ENCODE results near the gene DNAH10.

DNAH10 gene

DNA sequence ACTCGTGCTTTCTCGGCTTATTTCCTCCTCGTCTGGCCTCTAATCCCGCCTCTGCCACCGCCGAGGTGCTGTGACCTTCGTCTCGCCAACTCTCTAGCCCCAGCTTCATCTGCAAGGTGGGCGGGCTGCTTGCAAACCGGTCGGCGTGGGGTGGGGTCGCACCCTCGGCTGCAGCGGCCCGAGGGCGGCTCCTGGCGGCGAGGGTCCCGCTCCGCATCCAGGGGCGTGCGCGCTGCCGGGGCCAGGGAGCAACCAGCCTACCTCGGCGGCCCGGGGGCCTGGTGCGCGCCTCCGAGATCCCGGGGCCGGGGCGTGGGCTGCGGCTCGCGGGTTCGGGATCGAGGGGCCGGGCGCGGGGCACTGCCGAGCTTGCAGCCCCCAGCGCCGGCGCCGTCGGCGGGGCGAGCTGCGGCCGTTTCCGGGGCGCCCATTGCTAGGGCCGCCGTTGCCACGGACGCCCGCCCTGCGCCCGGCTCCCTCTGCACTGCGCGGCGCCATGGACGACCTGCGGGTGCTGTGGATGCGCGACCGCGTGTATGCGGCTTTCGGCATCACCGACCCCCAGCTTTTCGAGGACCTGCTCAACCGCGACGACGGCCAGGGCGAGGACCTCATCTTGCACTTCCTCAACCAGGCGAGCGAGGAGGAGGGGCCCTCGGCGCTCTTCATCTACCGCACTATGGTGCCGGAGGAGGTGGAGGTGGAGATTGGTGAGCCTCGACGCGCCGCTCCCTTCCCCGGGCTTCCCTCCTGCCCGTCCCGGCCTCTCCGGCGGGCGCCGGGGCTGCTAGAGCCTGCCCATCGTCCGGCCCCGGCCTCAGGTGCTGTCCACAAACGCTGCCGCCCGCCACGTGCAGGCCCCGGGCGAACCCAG lies at the start of gene DNAH10:
Gene DNAH10 (plus strand): TSS at position 461 of the 874 bp plus-strand sequence. CDS start 36 bp downstream, at position 497.
- DNase-seq (ENCODE audit: low spot score) = peak; percentile 14

DNA sequence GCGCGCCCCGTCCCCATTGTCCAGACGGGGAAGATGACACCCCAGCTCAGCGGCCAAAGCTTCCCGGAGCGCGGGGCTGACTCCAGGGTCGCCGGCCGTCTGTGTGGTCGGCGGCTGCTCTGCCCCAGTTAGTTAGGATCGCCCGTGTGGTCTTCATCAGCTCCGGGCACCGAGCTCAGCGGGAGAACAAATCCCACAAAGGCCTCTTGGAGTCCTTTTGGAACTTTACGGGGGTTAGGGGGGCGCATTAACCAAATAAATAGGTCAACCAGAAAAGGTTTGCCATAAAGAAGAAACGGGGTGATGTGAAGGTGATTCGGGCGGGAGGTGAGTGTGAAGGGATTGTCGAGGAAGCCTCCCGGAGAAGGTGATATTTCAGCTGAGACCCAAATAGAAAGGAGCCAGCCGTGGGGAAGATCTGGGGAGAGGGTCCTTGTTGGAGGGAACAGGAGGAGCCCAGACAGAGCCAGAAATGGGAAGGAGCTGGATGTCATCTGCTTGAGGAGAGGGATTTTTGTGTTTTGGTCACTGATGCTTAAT lies 49.3 kb upstream of the DNAH10 start:
- DNase-seq (ENCODE audit: low spot score) = no peak

GRCh38 chr12:123713398-123713797 lies 48.7 kb upstream of the DNAH10 start:
- no peak for DNase-seq (ENCODE audit: low spot score)

DNA sequence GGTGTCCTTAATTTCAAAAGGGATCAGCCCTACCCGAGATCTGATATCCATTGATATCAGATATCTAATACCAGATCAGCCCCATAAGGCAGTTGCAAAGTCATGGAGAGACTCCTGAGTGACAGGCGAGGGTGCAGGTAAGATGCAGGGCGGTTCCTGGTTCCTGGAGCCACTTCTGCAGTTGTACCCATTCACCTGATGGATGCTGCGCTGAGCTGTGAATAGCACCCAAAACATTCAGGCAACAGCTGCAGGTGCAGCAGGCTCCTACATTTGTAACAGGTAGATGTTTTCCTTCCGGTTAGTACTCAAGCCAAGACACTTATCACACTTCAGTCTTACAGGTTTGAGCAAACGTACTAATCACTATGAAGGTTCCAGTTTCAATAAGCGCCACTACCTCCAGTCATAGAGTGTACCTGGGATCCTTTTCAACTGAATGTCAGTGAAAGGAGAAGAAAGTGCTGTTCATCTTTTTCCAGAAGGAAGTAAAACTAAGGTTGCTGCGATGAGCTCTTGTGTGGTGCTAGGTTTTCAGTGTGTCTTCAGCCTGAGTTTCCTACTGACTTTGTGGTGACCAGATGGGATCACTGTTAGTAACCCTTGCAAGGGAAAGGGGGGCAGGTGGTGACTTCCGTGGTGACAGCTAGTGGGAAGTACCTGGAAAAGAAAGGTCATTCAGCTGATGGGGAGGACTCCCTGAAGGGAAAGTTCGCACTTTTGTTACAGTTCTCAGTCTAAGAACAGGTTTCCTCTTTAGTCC lies 48.1 kb upstream of the DNAH10 start:
- DNase-seq (ENCODE audit: low spot score) = peak; percentile 10

GRCh38 chr12:123715195-123715594 lies 46.9 kb upstream of the DNAH10 start:
- DNase-seq (ENCODE audit: low spot score) = peak; percentile 4

- no peak for DNase-seq (ENCODE audit: low spot score)
These were observed 44.8 kb upstream of the DNAH10 start for GRCh38 chr12:123717350-123717749.

DNA sequence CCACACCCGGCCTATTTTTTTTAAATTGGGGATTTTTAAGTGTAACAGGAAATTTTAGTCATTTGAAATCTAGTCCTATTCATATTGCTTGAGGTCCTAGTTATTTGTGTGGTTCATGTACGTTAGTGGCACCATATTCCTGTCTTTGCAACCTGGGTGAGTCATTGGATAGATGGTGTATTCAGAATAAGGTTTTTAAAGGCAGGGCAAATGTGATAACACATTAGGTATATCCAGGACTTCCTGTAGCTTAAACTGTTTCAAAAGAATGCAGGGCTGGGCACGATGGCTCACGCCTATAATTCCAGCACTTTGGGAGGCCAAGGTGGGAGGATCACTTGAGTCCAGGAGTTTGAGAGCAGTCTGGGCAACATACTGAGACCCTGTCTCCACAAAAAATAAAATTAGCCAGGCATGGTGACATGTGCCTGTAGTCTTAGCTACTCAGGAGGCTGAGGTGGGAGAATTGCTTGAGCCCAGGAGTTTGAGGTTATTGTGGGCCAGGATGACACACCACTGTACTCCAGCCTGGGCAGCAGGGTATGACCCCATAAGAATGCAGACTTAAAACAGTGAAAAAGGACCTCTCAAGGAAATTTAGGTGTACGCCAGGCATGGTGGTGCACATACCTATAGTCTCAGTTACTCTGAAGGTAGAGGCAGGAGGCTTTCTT lies 41.8 kb upstream of the DNAH10 start:
- no peak for DNase-seq (ENCODE audit: low spot score)

DNA sequence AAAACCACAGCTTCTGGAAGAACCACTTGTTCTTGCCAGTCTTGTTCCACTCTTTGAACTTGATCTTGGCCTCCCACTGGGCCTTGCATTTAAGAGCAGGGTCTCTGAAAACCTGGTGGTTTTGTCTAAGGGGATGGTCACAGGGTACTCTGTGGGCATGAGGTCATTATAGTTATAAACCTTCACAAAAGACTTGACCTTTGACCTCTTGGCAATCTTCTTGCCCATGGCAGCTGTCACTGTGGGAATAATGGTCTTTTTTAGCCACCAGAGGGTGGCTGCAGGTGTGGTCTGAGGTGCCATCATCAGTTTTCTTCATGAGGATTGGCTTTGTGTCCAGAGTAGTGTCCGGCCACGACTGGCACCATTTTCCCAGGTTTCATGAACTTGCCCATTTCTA lies 40.9 kb upstream of the DNAH10 start:
- DNase-seq (ENCODE audit: low spot score) = no peak

DNA sequence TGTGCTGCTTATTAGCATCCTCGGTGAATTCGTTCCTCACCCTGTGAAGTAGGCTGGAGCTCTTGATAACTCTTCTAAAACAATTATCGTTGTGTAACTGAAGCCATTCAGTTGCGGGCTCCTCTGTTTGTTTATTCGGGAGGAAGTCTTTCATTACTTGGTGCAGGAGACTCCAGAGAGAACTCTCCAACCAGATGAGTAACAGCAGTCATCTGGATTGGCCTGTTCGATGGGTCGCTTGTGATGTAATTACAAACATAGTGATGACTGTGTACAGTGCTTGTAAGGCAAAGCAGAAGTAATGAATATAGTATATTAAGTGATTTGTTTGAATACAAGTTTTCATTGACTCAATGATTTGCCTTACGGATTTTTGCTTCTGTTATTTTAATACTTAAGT lies 39.1 kb upstream of the DNAH10 start:
- no peak for DNase-seq (ENCODE audit: low spot score)

- peak; percentile 13 for DNase-seq (ENCODE audit: low spot score)
These were observed 38.3 kb upstream of the DNAH10 start for GRCh38 chr12:123723765-123724164.

- no peak for DNase-seq (ENCODE audit: low spot score)
These were observed 35.9 kb upstream of the DNAH10 start for GRCh38 chr12:123726244-123726643.

- DNase-seq (ENCODE audit: low spot score) = no peak
These were observed 35.1 kb upstream of the DNAH10 start for GRCh38 chr12:123726962-123727361.

DNA sequence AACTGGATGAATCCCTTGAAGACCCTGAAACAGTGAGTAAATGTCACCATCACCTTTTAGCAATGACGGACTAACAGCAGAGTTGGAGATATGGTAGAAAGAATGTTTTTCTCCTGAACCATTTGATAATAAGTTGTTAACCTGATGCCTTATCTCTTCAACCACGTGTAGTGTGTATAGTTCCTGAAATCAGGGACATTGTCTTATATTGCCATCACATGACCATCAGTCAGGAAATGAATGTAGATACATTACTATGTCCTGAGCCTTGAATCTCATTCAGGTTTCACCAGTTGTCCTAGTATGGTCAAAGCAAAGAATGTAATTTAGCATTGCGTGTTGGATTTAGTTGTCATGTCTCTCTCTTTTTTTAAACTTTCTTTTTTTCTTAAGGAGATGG lies 34.2 kb upstream of the DNAH10 start:
- no peak for DNase-seq (ENCODE audit: low spot score)

DNA sequence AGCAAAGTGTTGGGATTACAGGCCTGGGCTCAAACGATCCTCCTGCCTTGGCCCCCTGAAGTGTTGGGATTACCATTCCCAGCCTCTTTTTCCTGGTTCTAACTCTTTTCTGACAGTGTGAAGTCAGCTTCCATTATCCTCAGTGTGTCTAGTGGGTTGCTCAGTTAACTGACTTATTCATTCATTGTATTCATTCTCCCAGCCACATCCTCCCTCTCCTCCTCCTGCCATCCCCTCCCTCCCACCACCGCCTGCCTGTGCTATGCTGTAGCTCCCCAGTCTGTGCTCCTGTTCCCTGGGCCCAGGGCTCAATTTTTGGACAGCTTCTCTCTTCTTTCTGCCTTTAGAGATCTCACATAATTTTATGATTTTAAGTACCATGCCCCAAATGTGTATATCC lies 30.5 kb upstream of the DNAH10 start:
- DNase-seq (ENCODE audit: low spot score) = no peak

DNA sequence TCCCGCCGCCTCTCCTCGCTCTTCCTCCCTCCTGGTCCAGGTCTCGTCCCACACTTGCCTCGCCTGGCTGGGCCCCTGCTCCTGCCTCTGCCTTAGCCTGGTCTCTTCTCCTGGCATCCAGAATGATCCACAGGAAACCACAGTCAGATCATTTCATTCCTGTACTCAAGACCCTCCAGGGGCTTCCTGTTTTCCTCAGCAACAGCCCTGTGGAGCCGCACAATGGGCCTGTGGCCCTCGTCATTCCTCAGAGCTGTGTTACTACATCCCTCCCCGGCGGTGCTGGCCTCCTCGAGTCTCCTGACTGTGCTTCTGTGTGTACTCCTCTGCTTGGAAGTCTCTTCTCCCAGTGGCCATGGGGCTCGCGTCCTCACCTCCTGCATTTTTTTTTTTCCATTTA lies 29.9 kb upstream of the DNAH10 start:
- no peak for DNase-seq (ENCODE audit: low spot score)

DNA sequence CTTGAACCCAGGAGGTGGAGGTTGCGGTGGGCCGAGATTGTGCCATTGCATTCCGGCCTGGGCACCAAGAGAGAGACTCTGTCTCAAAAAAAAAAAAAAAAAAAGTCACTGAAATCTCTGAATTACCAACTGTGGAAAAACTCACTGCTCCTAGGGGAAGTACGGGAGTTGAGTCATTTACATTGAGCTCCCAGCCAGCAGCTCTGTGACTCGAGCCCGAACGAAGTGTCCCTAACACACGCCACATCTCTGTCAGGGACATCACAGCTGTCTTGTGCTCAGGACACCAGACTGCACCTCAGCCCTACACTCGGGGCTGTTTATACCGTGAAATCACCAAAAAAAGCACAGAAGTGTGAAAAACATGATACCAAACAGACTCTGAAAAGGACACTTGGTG lies 28.9 kb upstream of the DNAH10 start:
- no peak for DNase-seq (ENCODE audit: low spot score)

DNA sequence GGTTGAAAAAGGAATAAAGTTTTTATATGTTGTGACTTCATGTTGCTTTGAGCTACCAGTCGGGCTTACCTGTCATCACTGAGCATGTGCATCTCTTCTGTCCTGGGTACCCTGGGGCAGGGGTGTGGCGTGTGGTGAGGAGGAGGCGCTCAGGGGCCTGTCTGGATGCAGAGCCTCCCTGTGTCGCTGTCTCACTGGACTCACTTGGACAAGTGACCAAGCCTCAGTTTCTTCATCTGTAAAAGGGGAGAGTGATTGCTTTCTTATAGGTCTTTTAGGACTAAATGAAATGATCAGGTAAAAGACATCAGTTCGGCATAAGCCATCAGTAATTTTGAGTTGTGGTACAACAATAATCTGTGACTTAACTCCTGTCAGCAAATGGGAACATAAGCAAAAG lies 27.8 kb upstream of the DNAH10 start:
- DNase-seq (ENCODE audit: low spot score) = no peak

- peak; percentile 11 for DNase-seq (ENCODE audit: low spot score)
These were observed 20.0 kb upstream of the DNAH10 start for GRCh38 chr12:123741937-123742572.

DNA sequence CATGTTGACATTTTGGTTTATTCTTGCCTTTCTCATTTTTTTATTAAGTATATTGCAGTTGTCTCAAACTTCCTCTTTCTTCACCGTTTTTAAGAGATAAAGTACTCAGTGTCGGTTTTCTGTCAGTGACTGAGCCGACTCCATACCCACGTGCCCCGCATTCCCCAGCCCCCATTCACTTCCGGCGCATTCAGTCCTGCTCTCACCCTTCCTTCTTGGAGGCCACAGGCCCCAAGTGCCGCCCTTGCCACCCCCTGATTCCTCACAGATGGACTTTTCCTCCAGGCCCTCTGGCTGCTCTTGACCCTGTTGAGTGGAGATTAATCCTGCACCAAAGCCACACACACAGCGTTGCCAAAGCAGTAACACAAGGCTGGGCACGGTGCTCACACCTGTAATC lies 19.1 kb upstream of the DNAH10 start:
- DNase-seq (ENCODE audit: low spot score) = no peak

- no peak for DNase-seq (ENCODE audit: low spot score)
These were observed 17.3 kb upstream of the DNAH10 start for GRCh38 chr12:123744836-123745235.

- no peak for DNase-seq (ENCODE audit: low spot score)
These were observed 14.8 kb upstream of the DNAH10 start for GRCh38 chr12:123747309-123747708.

DNA sequence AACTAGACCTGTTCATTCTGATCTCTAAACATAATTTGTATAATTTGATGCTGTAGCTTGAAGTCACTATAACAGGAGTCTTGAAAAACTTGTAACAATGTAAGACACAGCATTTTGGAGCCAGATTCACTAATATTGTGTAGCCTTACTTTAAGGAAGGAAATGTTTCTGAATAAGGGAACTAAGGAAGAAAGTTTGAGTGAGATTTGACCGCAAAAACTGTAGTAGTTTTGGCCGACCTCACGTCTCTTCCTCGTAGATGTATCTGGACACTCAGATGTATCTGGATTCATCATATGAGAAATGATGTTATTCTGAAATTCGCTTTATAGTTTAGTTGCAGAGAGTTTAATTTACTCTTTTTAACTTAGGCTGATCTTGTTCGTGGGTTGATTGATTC lies 13.9 kb upstream of the DNAH10 start:
- DNase-seq (ENCODE audit: low spot score) = no peak

Data from CD4-positive, alpha-beta T cell treated with Interleukin-2 at 100 ng/mL for 4 hours (primary cell).